ENCODE data around the gene STMN3.

DNA sequence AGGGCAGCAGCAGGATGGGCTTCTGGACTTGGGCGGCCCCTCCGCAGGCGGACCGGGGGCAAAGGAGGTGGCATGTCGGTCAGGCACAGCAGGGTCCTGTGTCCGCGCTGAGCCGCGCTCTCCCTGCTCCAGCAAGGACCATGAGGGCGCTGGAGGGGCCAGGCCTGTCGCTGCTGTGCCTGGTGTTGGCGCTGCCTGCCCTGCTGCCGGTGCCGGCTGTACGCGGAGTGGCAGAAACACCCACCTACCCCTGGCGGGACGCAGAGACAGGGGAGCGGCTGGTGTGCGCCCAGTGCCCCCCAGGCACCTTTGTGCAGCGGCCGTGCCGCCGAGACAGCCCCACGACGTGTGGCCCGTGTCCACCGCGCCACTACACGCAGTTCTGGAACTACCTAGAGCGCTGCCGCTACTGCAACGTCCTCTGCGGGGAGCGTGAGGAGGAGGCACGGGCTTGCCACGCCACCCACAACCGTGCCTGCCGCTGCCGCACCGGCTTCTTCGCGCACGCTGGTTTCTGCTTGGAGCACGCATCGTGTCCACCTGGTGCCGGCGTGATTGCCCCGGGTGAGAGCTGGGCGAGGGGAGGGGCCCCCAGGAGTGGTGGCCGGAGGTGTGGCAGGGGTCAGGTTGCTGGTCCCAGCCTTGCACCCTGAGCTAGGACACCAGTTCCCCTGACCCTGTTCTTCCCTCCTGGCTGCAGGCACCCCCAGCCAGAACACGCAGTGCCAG is 43.6 kb upstream of the STMN3 start, which contains the start of gene TNFRSF6B:
- TF ChIP-seq CTCF (IDR thresholded peaks at IDR 0.05): no peak
- TF ChIP-seq ZFX (IDR thresholded peaks at IDR 0.05; ENCODE audit: borderline replicate concordance): no peak
